NK-92 (cell line): Measurements from ENCODE around the gene PSMD13.

Experiments
- DNase-seq: peaks from one replicate; lab custom pipeline; 2025; ENCODE audit not compliant: unreplicated experiment; lab: John Stamatoyannopoulos, UW

Gene PSMD13

GRCh38 chr11:203945-204586 is 32.7 kb upstream of the PSMD13 start:
- DNase-seq = no peak

- DNase-seq = no peak
These were observed 32.1 kb upstream of the PSMD13 start for GRCh38 chr11:204587-205109.

- DNase-seq = no peak
These were observed 31.4 kb upstream of the PSMD13 start for GRCh38 chr11:205221-206001.

- no peak for DNase-seq
These were observed 30.8 kb upstream of the PSMD13 start for GRCh38 chr11:206002-206384.

GRCh38 chr11:206526-207207 is 30.1 kb upstream of the PSMD13 start:
- no peak for DNase-seq

GRCh38 chr11:207208-207862 is 29.4 kb upstream of the PSMD13 start, which contains the start of the genes BET1L and RIC8A:
Gene BET1L, minus strand, starts transcription at chr11:207399. Its CDS starts 78 bp downstream, at chr11:207321.
Gene RIC8A, plus strand, starts transcription at chr11:207708. Its CDS starts 1,147 bp downstream, at chr11:208855.
- peak; percentile 88 for DNase-seq

GRCh38 chr11:207863-208180 is 29.0 kb upstream of the PSMD13 start:
- no peak for DNase-seq

GRCh38 chr11:208181-208916 is 28.4 kb upstream of the PSMD13 start:
- DNase-seq = peak; percentile 21

GRCh38 chr11:208917-209260 is 27.9 kb upstream of the PSMD13 start:
- no peak for DNase-seq

- no peak for DNase-seq
These were observed 27.3 kb upstream of the PSMD13 start for GRCh38 chr11:209275-210121.

- no peak for DNase-seq
These were observed 26.5 kb upstream of the PSMD13 start for GRCh38 chr11:210122-210802.

GRCh38 chr11:210803-211180 is 26.0 kb upstream of the PSMD13 start:
- DNase-seq = no peak

- DNase-seq = no peak
These were observed 25.5 kb upstream of the PSMD13 start for GRCh38 chr11:211295-211694.

- no peak for DNase-seq
These were observed 25.0 kb upstream of the PSMD13 start for GRCh38 chr11:211741-212140.

- no peak for DNase-seq
These were observed 24.4 kb upstream of the PSMD13 start for GRCh38 chr11:212150-213100.

- DNase-seq = no peak
These were observed 23.7 kb upstream of the PSMD13 start for GRCh38 chr11:213111-213510.

GRCh38 chr11:214083-214482 is 22.7 kb upstream of the PSMD13 start:
- DNase-seq = no peak

GRCh38 chr11:215581-216037 is 21.2 kb upstream of the PSMD13 start:
- no peak for DNase-seq
